ENCODE measurements around the gene LRRC40.

GRCh38 chr1:70150444-70150843, 54.9 kb downstream of the LRRC40 start:
- no peak for TF ChIP-seq CTCF (IDR thresholded peaks at IDR 0.05; ENCODE audit: poor library complexity, severe bottlenecking)
- no peak for TF ChIP-seq EZH2 (IDR thresholded peaks at IDR 0.05; ENCODE audit: borderline replicate concordance, insufficient read depth, low read length, poor library complexity, severe bottlenecking)
- TF ChIP-seq POLR2AphosphoS5 (IDR thresholded peaks at IDR 0.05): no peak
- TF ChIP-seq MXI1 (conservative IDR thresholded peaks at IDR 0.05; ENCODE audit: poor library complexity, severe bottlenecking): no peak

All from neural cell (in vitro differentiated cells).